CD14-positive monocyte (primary cell): ENCODE measurements around the gene MTR. TPM values are rescaled to one million over a fixed set of nuclear protein-coding genes. Genes with fewer than 3 reads are reported as not detected.

Source experiments
- DNase-seq, 3 donors: peaks; one replicate each; pipeline ENCODE4 v3.0.0-alpha.2; 2011 to 2022
- H2AFZ ChIP-seq: 2 replicates; pipeline ENCODE4 v1.6.0; 2012; ENCODE audit warnings: mild to moderate bottlenecking, low read depth, low read length, inconsistent platforms; ENCODE audit not compliant: insufficient read depth, poor library complexity, severe bottlenecking
- H3K27ac ChIP-seq, 2 donors: 1 replicate in 1 of 2; 2 replicates in 1 of 2; pipeline ENCODE4 v1.5.1; 2012 to 2013; ENCODE audit warnings: low read length in 2 of 2, control low read depth in 1 of 2, inconsistent platforms in 1 of 2, low read depth in 1 of 2, mild to moderate bottlenecking in 1 of 2
- H3K27me3 ChIP-seq, 2 donors: one replicate each; pipeline versions ENCODE4 v1.6.0 to v1.6.1; 2011 to 2013; ENCODE audit warnings: low read length in 2 of 2; ENCODE audit not compliant: control insufficient read depth in 2 of 2, insufficient read depth in 2 of 2
- H3K36me3 ChIP-seq, 2 donors: replicated peaks in 1 of 2; 1 replicate in 1 of 2; 2 replicates in 1 of 2; pipeline versions ENCODE4 v1.5.1 to v1.6.1; 2012 to 2013; ENCODE audit warnings: low read length in 2 of 2, control low read depth in 1 of 2, inconsistent platforms in 1 of 2, mild to moderate bottlenecking in 1 of 2; ENCODE audit not compliant: insufficient read depth in 2 of 2, control insufficient read depth in 1 of 2
- H3K4me1 ChIP-seq, 2 donors: 1 replicate in 1 of 2; 2 replicates in 1 of 2; pipeline versions ENCODE4 v1.5.1 to v1.6.1; 2012 to 2013; ENCODE audit warnings: low read length in 2 of 2, control low read depth in 1 of 2, inconsistent platforms in 1 of 2, mild to moderate bottlenecking in 1 of 2, moderate library complexity in 1 of 2; ENCODE audit not compliant: insufficient read depth in 2 of 2, control insufficient read depth in 1 of 2
- H3K4me2 ChIP-seq: replicated peaks from 2 replicates; pipeline ENCODE3; 2012; ENCODE audit warnings: low read length, moderate library complexity, mild to moderate bottlenecking; ENCODE audit not compliant: poor library complexity, severe bottlenecking; ENCODE audit errors: extremely low read depth
- H3K4me3 ChIP-seq, 3 experiments: fragments of 200-600 bp in 1 of 3; sonication (generic) in 1 of 3; replicated peaks in 1 of 3; 1 replicate in 2 of 3; 2 replicates in 1 of 3; pipeline ENCODE4 v1.5.1; 2011 to 2013; ENCODE audit warnings: low read length in 3 of 3, mild to moderate bottlenecking in 3 of 3, control low read depth in 2 of 3, low read depth in 2 of 3, inconsistent platforms in 1 of 3, moderate library complexity in 1 of 3
- H3K79me2 ChIP-seq: 2 replicates; pipeline ENCODE4 v1.6.0; 2012; ENCODE audit warnings: mild to moderate bottlenecking, control low read depth, inconsistent platforms, low read length, moderate library complexity; ENCODE audit not compliant: insufficient read depth
- H3K9ac ChIP-seq: 2 replicates; pipeline ENCODE4 v1.6.0; 2017; ENCODE audit warnings: low read length, mild to moderate bottlenecking; ENCODE audit not compliant: insufficient read depth, poor library complexity, severe bottlenecking
- H3K9me3 ChIP-seq, 2 donors: replicated peaks in 1 of 2; 1 replicate in 1 of 2; 2 replicates in 1 of 2; pipeline versions ENCODE4 v1.5.1 to v1.6.1; 2012 to 2013; ENCODE audit warnings: low read length in 2 of 2, control low read depth in 1 of 2; ENCODE audit not compliant: control insufficient read depth in 1 of 2, insufficient read depth in 1 of 2
- H4K20me1 ChIP-seq: 2 replicates; pipeline ENCODE4 v1.6.0; 2012; ENCODE audit warnings: mild to moderate bottlenecking, low read length, control low read depth, moderate library complexity; ENCODE audit not compliant: insufficient read depth
- H3K27ac Mint-ChIP-seq, 7 donors: one replicate each; pipeline ENCODE4 v1.8.0; 2020; ENCODE audit warnings: mild to moderate bottlenecking in 7 of 7, mixed read lengths in 7 of 7, moderate library complexity in 6 of 7, inconsistent platforms in 2 of 7
- H3K27me3 Mint-ChIP-seq, 3 donors: one replicate each; pipeline ENCODE4 v1.8.0; 2021 to 2022; ENCODE audit warnings: low read depth in 3 of 3, mild to moderate bottlenecking in 3 of 3, mixed read lengths in 3 of 3, moderate library complexity in 3 of 3, inconsistent platforms in 1 of 3
- H3K36me3 Mint-ChIP-seq, 2 donors: one replicate each; pipeline ENCODE4 v1.8.0; 2020; ENCODE audit warnings: mixed read lengths in 2 of 2, inconsistent platforms in 1 of 2, mild to moderate bottlenecking in 1 of 2
- H3K4me1 Mint-ChIP-seq: one replicate; pipeline ENCODE4 v1.8.0; 2020; ENCODE audit warnings: mild to moderate bottlenecking, mixed read lengths
- H3K4me3 Mint-ChIP-seq, 2 donors: one replicate each; pipeline ENCODE4 v1.8.0; 2020; ENCODE audit warnings: mild to moderate bottlenecking in 2 of 2, mixed read lengths in 2 of 2, moderate library complexity in 1 of 2
- H3K9me3 Mint-ChIP-seq, 7 donors: one replicate each; pipeline ENCODE4 v1.8.0; 2020 to 2022; ENCODE audit warnings: mixed read lengths in 7 of 7, mild to moderate bottlenecking in 6 of 7, moderate library complexity in 6 of 7, inconsistent platforms in 2 of 7
- WGBS: methylation state at CpG from one replicate; pipeline ENCODE4 v1.1.5; 2013; ENCODE audit warnings: missing lambda C conversion rate; ENCODE audit not compliant: insufficient coverage; 5-methylcytosine and 5-hydroxymethylcytosine counted together
- intact Hi-C, 2 donors: fragments of 100-400 bp; cut with micrococcal nuclease; formaldehyde crosslinking; loops; one replicate each; pipeline versions ENCODE4 v1.15.0 to v1.15.1; 2023
- polyA plus RNA-seq, 3 donors: library from polyadenylated mRNA; depleted of rRNA in 1 of 3; unstranded in 2 of 3; stranded (reverse) in 1 of 3; fragments of 300-500 nt in 2 of 3; fragments of >200 nt in 1 of 3; fragmentation: Illumina TruSeq in 2 of 3; gene quantifications; 1 replicate in 2 of 3; 2 replicates in 1 of 3; pipeline ENCODE4 v1.2.3, GENCODE V29; 2012 to 2021
- TF ChIP-seq, protein P1 (sequence below): fragments of 200-600 bp; IDR thresholded peaks from one replicate; pipeline ENCODE4 v1.8.0; 2022; ENCODE audit warnings: antibody characterized with exemption, mild to moderate bottlenecking

The MTR gene
- polyA plus RNA-seq, 3 donors: 3.4 to 5.4 (median 4.7) TPM

DNA sequence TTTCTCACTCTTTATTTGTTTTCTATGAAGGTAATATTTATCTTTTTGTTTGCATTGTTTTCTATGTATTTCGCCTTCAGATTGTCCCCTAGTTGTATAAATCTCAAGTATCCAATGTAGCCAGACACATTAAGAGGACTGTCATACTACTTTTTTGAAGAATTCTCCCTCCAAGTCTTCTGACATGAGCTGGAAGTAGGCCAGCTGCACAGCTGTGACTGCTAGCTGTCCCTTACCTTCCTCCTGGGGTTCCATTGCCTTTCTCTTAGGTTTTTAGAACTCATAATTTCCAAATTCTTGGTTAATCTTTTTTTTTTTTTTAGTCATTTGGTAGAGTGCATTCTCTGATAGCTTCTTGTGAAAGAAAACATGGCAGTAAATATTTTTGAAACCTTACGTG lies 46.2 kb downstream of the MTR start:
- Histone ChIP-seq H3K4me2 (no peak overlapping the region), H3K9me3 (no peaks in the 10 kb centered on the region), H3K4me1 (peaks cover 0 to 5% of the 10 kb centered on the region in 2 donors), H3K36me3 (peaks cover 50 to 72% of the 10 kb centered on the region in 2 donors), H3K79me2 (no peaks in the 10 kb centered on the region), H3K27ac (no peak overlapping the region), H2AFZ (no peak overlapping the region), H3K9ac (no peak overlapping the region), H3K4me3 (no peak overlapping the region), H4K20me1 (no peaks in the 10 kb centered on the region), H3K27me3 (no peaks in the 10 kb centered on the region)
- H3K4me3 Mint-ChIP-seq: no peak overlapping the region
- H3K27me3 Mint-ChIP-seq: no peaks in the 10 kb centered on the region
- H3K4me1 Mint-ChIP-seq: peaks cover 3% of the 10 kb centered on the region
- no peak for DNase-seq
- H3K27ac Mint-ChIP-seq: peak overlapping the region in 1 of 7 donors; percentile 7
- TF ChIP-seq, protein P1, sequence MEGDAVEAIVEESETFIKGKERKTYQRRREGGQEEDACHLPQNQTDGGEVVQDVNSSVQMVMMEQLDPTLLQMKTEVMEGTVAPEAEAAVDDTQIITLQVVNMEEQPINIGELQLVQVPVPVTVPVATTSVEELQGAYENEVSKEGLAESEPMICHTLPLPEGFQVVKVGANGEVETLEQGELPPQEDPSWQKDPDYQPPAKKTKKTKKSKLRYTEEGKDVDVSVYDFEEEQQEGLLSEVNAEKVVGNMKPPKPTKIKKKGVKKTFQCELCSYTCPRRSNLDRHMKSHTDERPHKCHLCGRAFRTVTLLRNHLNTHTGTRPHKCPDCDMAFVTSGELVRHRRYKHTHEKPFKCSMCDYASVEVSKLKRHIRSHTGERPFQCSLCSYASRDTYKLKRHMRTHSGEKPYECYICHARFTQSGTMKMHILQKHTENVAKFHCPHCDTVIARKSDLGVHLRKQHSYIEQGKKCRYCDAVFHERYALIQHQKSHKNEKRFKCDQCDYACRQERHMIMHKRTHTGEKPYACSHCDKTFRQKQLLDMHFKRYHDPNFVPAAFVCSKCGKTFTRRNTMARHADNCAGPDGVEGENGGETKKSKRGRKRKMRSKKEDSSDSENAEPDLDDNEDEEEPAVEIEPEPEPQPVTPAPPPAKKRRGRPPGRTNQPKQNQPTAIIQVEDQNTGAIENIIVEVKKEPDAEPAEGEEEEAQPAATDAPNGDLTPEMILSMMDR: no peak
- intact Hi-C loops: no loop called here
- peaks cover 39 to 50% of the 10 kb centered on the region in 2 donors for H3K36me3 Mint-ChIP-seq
- no CpG with 5 or more reads among the region's 2 CpGs for whole genome bisulfite sequencing
- peaks cover 0 to 1% (median 0%) of the 10 kb centered on the region in 7 donors for H3K9me3 Mint-ChIP-seq

DNA sequence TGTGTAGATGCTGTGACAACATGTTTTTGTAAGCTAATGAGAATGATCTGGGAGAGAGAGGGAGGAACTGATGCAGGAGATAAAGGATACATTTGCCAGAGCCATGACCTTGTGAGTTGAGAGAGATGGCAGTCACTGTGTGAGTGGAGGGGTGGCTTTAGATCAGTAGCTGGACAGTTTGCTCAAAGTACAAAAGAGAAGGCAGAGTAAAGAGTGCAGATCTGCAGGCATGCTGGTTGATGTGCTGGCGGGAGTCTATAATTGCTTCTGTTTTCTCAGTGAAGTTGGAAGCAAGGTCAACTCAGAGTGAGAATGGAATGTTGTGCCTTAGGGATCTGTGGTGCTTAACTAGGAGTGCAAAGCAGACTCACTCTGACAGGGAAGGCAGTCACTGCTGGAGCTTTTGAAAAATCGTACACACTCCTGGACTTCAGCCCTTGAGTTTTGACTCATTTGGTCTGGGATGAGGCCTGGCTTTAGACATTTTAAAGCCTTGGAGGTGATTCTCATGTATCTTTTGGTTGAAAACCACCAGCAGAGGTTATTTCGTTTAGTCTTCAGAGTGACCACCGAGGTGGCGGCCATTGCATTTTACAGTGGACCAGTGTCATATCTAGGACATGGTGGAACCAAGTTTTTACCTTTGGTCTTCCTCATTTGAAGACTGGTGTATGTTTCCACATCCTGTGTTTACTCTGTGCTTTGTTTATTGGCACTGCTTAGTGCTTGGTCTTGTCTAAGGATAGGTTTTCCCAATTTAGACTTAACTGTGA lies 49.6 kb downstream of the MTR start:
- H3K36me3 ChIP-seq: peaks cover 32 to 63% of the 10 kb centered on the region in 2 donors
- Mint-ChIP-seq H3K9me3 (peaks cover 0 to 1% (median 0%) of the 10 kb centered on the region in 7 donors), H3K36me3 (peaks cover 48 to 51% of the 10 kb centered on the region in 2 donors), H3K27ac (no peak overlapping the region), H3K4me3 (no peak overlapping the region), H3K4me1 (peaks cover 4% of the 10 kb centered on the region), H3K27me3 (no peaks in the 10 kb centered on the region)
- H3K79me2 ChIP-seq: no peaks in the 10 kb centered on the region
- H2AFZ ChIP-seq: no peak overlapping the region
- DNase-seq: no peak
- no peak overlapping the region for H3K27ac ChIP-seq
- H3K4me1 ChIP-seq: no peaks in the 10 kb centered on the region
- no peaks in the 10 kb centered on the region for H3K9me3 ChIP-seq
- WGBS: 100% methylated on average over 2 of the region's 5 CpGs
- no peaks in the 10 kb centered on the region for H3K27me3 ChIP-seq
- TF ChIP-seq, protein P1: no peak
- no peak overlapping the region for H3K4me2 ChIP-seq
- no peak overlapping the region for H3K4me3 ChIP-seq
- no peak overlapping the region for H3K9ac ChIP-seq
- intact Hi-C loops: no loop called here
- no peaks in the 10 kb centered on the region for H4K20me1 ChIP-seq
